Suppressor macrophage treated with lipopolysaccharide for 1 hour (primary cell): ENCODE results near the gene STARD4.
A peak's percentile ranks its signal among the peaks of the same experiment; 100 is the strongest.

Source experiments
- DNase-seq, 3 donors: peaks; one replicate each; pipeline ENCODE4 v3.0.0-alpha.2; 2020 to 2022

The STARD4 gene

GRCh38 chr5:111469293-111469896 is 42.9 kb downstream of the STARD4 start:
- no peak for DNase-seq

GRCh38 chr5:111463311-111463710 is 49.0 kb downstream of the STARD4 start:
- no peak for DNase-seq

- no peak for DNase-seq
Measured at GRCh38 chr5:111461934-111462333, 50.4 kb downstream of the STARD4 start.

DNA sequence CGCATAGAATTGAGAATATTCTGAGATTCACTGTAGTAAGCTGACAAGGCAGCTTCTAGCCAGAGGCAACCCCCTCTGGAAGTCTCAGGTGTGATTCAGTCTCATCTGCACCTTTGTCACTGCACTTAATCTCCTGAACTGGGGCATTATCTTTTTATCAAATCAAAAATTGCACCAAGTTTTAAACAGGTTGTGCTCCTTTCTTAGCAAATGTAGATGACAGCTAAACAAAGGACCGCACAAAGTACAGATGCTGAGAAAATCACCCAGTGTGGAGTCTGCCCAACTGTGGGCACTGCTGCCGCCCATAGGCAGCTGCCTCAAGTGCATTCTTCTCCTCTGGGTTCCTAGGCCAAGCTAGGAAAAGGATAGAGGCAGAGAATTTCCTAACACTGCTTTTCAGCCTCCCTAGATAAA is 51.1 kb downstream of the STARD4 start:
- peak in 1 of 3 donors; percentile 2 for DNase-seq

DNA sequence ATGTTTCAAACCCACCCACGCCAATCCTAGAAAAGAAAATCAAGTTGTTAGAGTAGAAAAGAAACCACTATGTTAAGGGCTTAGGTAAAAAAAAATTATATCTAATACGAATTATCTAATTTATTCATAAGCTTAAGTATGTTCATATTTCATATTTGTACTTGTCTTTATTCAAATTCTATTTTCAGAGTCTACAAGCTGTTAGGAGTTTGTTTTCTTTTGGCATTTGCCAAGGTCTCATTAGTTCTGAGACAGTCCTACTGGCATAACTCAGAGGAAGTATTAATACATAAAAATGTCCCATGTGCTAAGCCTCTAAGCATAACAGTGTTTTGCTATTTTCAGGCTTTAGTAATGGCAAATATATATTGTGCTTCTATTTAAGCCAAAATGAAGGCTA is 57.6 kb downstream of the STARD4 start:
- DNase-seq = no peak

DNA sequence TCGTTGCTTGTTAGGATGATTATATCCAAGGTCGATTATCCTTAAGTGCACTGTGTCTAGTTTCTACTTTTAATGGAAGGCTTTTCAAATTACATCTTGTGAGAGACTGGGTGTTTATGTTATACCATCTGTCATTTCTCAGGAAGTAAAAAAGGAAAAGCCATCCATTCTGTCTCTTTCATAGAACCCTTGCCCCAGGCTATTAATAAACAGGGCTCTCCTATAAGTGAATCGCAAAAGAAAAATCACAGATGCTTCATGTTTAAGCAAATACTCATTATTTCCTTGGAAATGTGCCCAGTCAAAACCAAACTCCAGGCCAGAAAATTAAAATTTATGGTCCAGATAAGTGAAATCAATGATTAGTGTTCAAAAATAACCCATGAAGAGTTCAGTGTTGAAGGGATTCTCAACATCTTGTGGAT is 58.1 kb downstream of the STARD4 start:
- no peak for DNase-seq

DNA sequence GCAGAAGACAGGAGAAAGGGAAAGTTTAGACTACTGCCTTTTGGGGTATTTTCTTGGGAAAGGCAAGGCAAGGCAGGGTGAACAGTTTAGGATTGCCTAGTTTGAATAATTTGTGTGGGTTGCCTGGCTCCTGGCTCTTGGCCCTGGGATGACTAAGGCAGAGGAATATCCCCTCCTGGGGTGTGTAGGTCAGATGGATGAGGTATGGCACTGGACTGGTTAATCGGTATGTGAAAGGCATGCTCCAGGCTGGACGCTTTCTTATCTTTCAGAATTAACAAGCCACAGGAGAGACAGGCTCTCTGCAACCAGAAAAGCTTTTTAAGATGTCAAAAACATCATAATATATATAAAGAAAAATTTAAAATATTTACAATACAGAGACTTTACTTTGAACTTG is 58.6 kb downstream of the STARD4 start:
- DNase-seq = no peak

DNA sequence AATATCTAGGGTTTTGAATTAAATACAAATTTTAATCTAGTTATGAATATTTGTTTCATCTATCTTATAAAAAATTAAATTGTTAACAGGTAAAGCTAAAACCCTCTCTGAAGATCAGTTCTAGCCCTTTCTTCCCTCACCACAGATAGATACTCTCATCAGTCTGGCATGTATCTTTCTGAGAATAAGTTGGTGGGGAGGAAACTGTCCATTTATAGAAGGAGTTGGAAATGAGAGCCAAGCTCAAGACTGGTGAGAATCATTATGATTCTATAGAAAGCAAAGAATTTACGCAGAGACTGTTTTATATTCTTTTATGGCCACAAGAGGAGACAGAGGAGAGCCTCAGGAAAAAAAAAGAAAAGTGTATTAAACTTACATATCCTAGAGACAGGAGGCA is 59.0 kb downstream of the STARD4 start:
- DNase-seq = no peak

GRCh38 chr5:111447822-111448221 is 64.5 kb downstream of the STARD4 start:
- DNase-seq = no peak

GRCh38 chr5:111447099-111447498 is 65.2 kb downstream of the STARD4 start:
- DNase-seq = no peak
